ENCODE results near the gene PAK3.

Gene PAK3

DNA sequence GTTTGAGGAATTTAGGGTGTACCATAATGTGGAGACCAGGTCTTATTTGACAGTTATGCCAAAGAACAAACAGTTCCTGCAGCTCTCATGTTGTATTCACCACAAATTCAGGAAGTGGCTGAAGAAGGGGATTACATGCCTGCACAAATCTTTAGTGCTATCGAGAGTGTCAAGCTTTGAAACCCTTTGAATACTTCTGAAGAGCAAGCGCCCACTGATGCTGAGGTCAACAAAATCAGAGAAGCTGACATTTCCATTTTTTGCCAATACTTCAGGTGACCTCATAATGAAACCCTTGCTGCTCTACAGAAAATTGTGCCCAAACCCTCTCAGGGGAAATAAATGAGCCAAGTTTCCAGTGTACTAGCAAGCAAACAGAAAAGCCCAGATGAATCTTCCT, 28.4 kb downstream of the PAK3 start:
- in situ Hi-C loops (cut with MboI; ENCODE audit: low pct_unique_long_range_greater_than_20kb, low sequenced_read_pairs, unreplicated experiment), result no loop called here
- TF ChIP-seq CTCF (IDR thresholded peaks at IDR 0.05; ENCODE audit: extremely low read depth, insufficient read depth, missing control alignments), result no peak
- no peak for DNase-seq (ENCODE audit: low spot score)

GRCh38 chrX:111127038-111127437, 31.0 kb downstream of the PAK3 start:
- TF ChIP-seq CTCF (IDR thresholded peaks at IDR 0.05; ENCODE audit: extremely low read depth, insufficient read depth, missing control alignments), result no peak
- in situ Hi-C loops (cut with MboI; ENCODE audit: low pct_unique_long_range_greater_than_20kb, low sequenced_read_pairs, unreplicated experiment), result no loop called here
- DNase-seq (ENCODE audit: low spot score), result no peak

GRCh38 chrX:111129921-111130320, 33.9 kb downstream of the PAK3 start:
- no peak for DNase-seq (ENCODE audit: low spot score)
- in situ Hi-C loops (cut with MboI; ENCODE audit: low pct_unique_long_range_greater_than_20kb, low sequenced_read_pairs, unreplicated experiment), result no loop called here
- TF ChIP-seq CTCF (IDR thresholded peaks at IDR 0.05; ENCODE audit: extremely low read depth, insufficient read depth, missing control alignments), result no peak

- no peak for DNase-seq (ENCODE audit: low spot score)
- no peak for TF ChIP-seq CTCF (IDR thresholded peaks at IDR 0.05; ENCODE audit: extremely low read depth, insufficient read depth, missing control alignments)
- in situ Hi-C loops (cut with MboI; ENCODE audit: low pct_unique_long_range_greater_than_20kb, low sequenced_read_pairs, unreplicated experiment), result no loop called here
Observed at GRCh38 chrX:111131572-111131971, 35.6 kb downstream of the PAK3 start.

DNA sequence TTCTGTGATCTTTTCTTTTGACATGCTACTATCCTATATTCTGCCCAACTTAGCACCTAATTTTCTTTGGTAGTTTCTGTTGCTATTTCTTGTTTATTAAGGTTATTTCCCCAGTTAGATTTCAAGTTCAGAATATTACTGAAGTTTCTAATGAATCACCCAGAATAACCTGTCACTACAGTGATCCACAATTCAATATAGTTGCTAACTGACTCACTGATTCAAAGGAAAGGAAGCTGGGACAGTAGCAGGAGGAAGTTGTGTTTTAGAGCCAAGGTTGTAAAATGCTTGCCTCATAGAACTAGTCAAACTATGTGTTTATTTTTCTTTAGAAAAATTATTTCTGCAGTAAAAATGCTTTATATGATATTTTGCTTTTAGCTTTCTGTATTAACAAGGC, 37.4 kb downstream of the PAK3 start:
- DNase-seq (ENCODE audit: low spot score), result no peak

GRCh38 chrX:111145878-111146277, 49.9 kb downstream of the PAK3 start:
- DNase-seq (ENCODE audit: low spot score), result no peak
- in situ Hi-C loops (cut with MboI; ENCODE audit: low pct_unique_long_range_greater_than_20kb, low sequenced_read_pairs, unreplicated experiment), result no loop called here
- TF ChIP-seq CTCF (IDR thresholded peaks at IDR 0.05; ENCODE audit: extremely low read depth, insufficient read depth, missing control alignments), result no peak

More for the DNA sequence above, 37.4 kb downstream of the PAK3 start:
- in situ Hi-C loops (cut with MboI; ENCODE audit: low pct_unique_long_range_greater_than_20kb, low sequenced_read_pairs, unreplicated experiment), result no loop called here
- TF ChIP-seq CTCF (IDR thresholded peaks at IDR 0.05; ENCODE audit: extremely low read depth, insufficient read depth, missing control alignments), result no peak

DNA sequence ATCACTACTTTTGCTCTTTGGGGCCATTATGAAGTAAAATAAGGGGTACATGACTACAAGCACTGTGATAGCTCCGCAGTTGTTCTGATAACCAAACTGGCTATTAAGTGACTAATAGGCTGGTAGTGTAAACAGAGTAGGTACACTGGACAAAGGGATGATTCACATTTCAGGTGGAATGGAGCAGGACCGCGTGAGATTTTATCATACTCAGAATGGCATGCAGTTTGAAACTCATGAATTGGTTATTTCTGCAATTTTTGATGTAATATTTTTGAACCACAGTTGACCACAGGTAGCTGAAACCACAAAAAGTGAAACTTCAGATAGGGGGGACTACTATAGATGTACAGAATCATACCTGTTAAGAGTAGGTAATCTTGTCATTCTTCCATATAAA, 55.8 kb downstream of the PAK3 start:
- in situ Hi-C loops (cut with MboI; ENCODE audit: low pct_unique_long_range_greater_than_20kb, low sequenced_read_pairs, unreplicated experiment), result no loop called here
- no peak for DNase-seq (ENCODE audit: low spot score)
- TF ChIP-seq CTCF (IDR thresholded peaks at IDR 0.05; ENCODE audit: extremely low read depth, insufficient read depth, missing control alignments), result no peak

Measured in GM13977 (cell line).